ENCODE results near the gene FBXO21.

DNA sequence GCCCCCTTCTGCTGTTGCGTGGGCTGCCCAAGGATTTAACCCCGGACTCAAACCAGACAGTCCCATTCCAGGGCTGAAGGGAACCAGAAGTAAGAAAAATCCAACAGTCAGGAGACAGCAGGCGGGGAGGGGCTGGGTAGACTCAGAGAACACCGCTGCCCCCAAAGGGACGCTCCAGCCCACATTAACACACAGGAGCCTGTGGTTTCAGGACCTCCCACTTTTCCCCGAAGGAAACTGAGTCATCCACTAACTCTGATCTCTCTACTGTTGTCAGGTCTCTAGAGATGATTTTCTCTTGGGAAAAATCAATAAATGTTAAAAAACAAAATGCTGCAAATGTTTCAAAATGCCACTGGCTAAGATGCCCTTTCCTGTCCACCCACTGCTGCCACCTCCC is 41.6 kb downstream of the FBXO21 start:
- TF ChIP-seq, protein P1, sequence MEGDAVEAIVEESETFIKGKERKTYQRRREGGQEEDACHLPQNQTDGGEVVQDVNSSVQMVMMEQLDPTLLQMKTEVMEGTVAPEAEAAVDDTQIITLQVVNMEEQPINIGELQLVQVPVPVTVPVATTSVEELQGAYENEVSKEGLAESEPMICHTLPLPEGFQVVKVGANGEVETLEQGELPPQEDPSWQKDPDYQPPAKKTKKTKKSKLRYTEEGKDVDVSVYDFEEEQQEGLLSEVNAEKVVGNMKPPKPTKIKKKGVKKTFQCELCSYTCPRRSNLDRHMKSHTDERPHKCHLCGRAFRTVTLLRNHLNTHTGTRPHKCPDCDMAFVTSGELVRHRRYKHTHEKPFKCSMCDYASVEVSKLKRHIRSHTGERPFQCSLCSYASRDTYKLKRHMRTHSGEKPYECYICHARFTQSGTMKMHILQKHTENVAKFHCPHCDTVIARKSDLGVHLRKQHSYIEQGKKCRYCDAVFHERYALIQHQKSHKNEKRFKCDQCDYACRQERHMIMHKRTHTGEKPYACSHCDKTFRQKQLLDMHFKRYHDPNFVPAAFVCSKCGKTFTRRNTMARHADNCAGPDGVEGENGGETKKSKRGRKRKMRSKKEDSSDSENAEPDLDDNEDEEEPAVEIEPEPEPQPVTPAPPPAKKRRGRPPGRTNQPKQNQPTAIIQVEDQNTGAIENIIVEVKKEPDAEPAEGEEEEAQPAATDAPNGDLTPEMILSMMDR (IDR thresholded peaks at IDR 0.05) = no peak
- TF ChIP-seq POLR2A (IDR thresholded peaks at IDR 0.05) (no peak), EP300 (IDR thresholded peaks at IDR 0.05) (no peak)

Measured in stomach (tissue), 4 donors.